Measurements from ENCODE around the gene PPP1R13B.

Gene PPP1R13B

DNA sequence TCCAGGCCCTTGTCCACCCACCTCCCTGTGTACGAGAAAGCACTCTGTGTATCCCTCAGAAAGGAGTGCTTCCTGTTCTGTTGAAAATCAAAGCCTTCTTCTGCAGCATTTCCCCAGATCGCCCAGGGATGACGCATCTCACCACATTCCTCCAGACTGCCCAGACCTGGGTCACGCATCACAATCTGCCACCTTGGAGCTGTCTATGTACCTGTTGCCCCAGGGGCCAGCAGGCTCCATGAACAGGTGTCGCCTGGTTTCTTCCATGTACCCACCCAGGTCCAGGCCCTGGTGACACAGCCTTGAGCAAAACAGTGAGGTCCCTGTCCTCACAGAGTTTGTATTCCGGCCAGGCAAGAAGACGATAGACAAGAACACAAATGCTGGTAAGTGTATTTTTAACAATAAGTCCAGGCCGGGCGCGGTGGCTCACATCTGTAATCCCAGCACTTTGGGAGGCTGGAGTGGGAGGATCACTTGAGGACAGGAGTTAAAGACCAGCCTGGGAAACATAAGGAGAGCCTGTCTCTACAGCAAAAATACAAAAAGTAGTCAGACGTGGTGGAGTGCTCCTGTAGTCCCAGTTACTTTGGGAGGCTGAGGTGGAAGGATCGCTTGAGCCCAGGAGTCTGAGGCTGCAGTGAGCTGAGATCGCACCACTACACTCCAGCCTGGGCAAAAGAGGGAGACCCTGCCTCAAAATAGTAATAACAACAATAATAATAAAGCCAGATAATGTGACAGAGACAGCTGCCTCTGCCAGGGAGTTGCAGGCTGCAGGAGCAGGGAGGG, 6.8 kb upstream of the PPP1R13B start:
- TF ChIP-seq, protein P1, sequence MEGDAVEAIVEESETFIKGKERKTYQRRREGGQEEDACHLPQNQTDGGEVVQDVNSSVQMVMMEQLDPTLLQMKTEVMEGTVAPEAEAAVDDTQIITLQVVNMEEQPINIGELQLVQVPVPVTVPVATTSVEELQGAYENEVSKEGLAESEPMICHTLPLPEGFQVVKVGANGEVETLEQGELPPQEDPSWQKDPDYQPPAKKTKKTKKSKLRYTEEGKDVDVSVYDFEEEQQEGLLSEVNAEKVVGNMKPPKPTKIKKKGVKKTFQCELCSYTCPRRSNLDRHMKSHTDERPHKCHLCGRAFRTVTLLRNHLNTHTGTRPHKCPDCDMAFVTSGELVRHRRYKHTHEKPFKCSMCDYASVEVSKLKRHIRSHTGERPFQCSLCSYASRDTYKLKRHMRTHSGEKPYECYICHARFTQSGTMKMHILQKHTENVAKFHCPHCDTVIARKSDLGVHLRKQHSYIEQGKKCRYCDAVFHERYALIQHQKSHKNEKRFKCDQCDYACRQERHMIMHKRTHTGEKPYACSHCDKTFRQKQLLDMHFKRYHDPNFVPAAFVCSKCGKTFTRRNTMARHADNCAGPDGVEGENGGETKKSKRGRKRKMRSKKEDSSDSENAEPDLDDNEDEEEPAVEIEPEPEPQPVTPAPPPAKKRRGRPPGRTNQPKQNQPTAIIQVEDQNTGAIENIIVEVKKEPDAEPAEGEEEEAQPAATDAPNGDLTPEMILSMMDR (IDR thresholded peaks at IDR 0.05; ENCODE audit: extremely low read depth, insufficient read depth, missing control alignments), result no peak
- in situ Hi-C loops (cut with MboI; ENCODE audit: low pct_unique_long_range_greater_than_20kb, low sequenced_read_pairs, unreplicated experiment), result no loop called here

DNA sequence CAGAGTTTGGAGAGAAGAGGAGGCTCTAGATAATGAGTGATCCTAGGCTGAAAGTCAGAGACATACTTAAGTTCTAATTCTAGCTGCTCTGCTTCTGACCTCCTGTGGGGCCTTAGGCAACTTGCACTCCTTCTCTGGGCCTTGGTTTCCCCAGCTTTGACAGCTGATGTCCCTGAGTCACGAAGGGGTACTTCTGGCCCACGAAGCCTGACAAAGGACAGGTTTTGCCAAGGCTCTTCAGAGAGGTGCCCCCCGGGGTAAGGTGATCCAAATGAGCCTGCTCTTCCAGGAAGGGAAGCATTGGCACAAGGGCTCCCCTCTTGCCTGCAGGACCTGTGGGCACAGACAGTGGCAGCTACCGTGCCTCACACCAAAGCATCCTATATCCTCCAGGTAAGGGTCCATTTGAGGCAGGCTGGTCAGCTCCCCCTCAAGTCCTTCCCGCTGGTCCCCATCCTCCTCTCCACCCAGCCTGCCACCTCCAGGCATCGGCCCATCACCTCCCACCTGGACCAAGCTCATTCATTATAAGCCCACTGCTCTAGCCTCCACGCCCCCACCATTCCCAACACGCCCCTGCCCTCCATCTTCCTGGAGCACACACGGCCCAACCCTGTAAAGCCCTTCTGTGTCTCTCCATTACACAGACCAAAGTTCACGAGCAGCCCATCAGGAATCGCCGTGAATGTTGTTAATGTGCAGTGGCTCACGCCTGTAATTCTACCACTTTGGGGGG, 1.9 kb upstream of the PPP1R13B start:
- no peak for DNase-seq (ENCODE audit: low spot score)
- in situ Hi-C loops (cut with MboI; ENCODE audit: low pct_unique_long_range_greater_than_20kb, low sequenced_read_pairs, unreplicated experiment), result no loop called here
- TF ChIP-seq, protein P1 (IDR thresholded peaks at IDR 0.05; ENCODE audit: extremely low read depth, insufficient read depth, missing control alignments), result no peak

More for the DNA sequence above, 6.8 kb upstream of the PPP1R13B start:
- no peak for DNase-seq (ENCODE audit: low spot score)

- DNase-seq (ENCODE audit: low spot score), result no peak
- in situ Hi-C loops (cut with MboI; ENCODE audit: low pct_unique_long_range_greater_than_20kb, low sequenced_read_pairs, unreplicated experiment), result no loop called here
- TF ChIP-seq, protein P1 (IDR thresholded peaks at IDR 0.05; ENCODE audit: extremely low read depth, insufficient read depth, missing control alignments), result no peak
Measured at GRCh38 chr14:103848175-103849077, 1.1 kb upstream of the PPP1R13B start.

GRCh38 chr14:103846543-103847450, 578 bp downstream of the PPP1R13B start:
- TF ChIP-seq, protein P1 (IDR thresholded peaks at IDR 0.05; ENCODE audit: extremely low read depth, insufficient read depth, missing control alignments), result no peak
- DNase-seq (ENCODE audit: low spot score), result peak; percentile 69
- in situ Hi-C loops (cut with MboI; ENCODE audit: low pct_unique_long_range_greater_than_20kb, low sequenced_read_pairs, unreplicated experiment), result no loop called here

DNA sequence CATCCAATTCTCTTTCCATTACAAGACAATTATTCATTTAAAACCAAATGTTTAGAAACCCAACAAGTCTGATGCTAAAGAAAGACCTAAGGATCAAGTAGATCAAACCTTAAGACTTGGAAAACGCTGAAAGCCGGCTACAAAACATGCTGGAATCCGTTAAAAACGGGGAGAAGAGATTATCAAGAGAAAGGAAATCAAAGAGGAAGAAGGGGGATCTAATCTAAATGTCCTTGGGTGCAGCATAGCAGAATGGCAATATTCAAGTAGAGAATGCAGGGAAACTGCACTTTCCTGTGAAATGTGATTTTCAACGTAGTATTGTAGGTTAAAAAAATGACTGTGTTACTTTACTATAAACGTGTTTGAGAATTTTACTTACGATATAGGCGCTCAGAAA, 1.3 kb downstream of the PPP1R13B start:
- TF ChIP-seq, protein P1 (IDR thresholded peaks at IDR 0.05; ENCODE audit: extremely low read depth, insufficient read depth, missing control alignments), result no peak
- in situ Hi-C loops (cut with MboI; ENCODE audit: low pct_unique_long_range_greater_than_20kb, low sequenced_read_pairs, unreplicated experiment), result no loop called here
- no peak for DNase-seq (ENCODE audit: low spot score)
